H9 (cell line): ENCODE results near the gene GAS6. TPM values are rescaled to one million over a fixed set of nuclear protein-coding genes. Genes with fewer than 3 reads are reported as not detected.

Experiments
- DNase-seq: peaks from one replicate; pipeline ENCODE4 v3.0.0-alpha.2; 2017
- H2AFZ ChIP-seq: one replicate; pipeline ENCODE4 v1.6.1; 2013; ENCODE audit warnings: mild to moderate bottlenecking, low read length, control low read depth, moderate library complexity
- H2AK5ac ChIP-seq: 2 replicates; pipeline ENCODE4 v1.6.1; 2013; ENCODE audit warnings: low read length, control low read depth, mixed read lengths; ENCODE audit not compliant: insufficient read length
- H2BK120ac ChIP-seq: one replicate; pipeline ENCODE4 v1.6.1; 2013; ENCODE audit warnings: low read depth, mild to moderate bottlenecking, low read length, control low read depth, inconsistent platforms; ENCODE audit not compliant: poor library complexity, severe bottlenecking
- H2BK12ac ChIP-seq: 2 replicates; pipeline ENCODE4 v1.6.1; 2013; ENCODE audit warnings: low read length, control low read depth, mixed read lengths, low read depth; ENCODE audit not compliant: insufficient read length
- H2BK15ac ChIP-seq: 2 replicates; pipeline ENCODE4 v1.6.1; 2013; ENCODE audit warnings: low read depth, low read length, control low read depth
- H2BK20ac ChIP-seq: one replicate; pipeline ENCODE4 v1.6.1; 2013; ENCODE audit warnings: low read depth, mild to moderate bottlenecking, low read length, control low read depth, inconsistent platforms; ENCODE audit not compliant: poor library complexity, severe bottlenecking
- H2BK5ac ChIP-seq: 2 replicates; pipeline ENCODE4 v1.6.1; 2013; ENCODE audit warnings: low read length, control low read depth, mixed read lengths; ENCODE audit not compliant: insufficient read length
- H3K14ac ChIP-seq: 2 replicates; pipeline ENCODE4 v1.6.1; 2013; ENCODE audit warnings: low read length, control low read depth; ENCODE audit not compliant: insufficient read depth
- H3K18ac ChIP-seq: 2 replicates; pipeline ENCODE4 v1.6.1; 2013; ENCODE audit warnings: low read depth, mild to moderate bottlenecking, mixed read lengths, low read length, control low read depth; ENCODE audit not compliant: insufficient read length
- H3K23ac ChIP-seq: 2 replicates; pipeline ENCODE4 v1.6.1; 2013; ENCODE audit warnings: low read length, control low read depth, mixed read lengths, low read depth; ENCODE audit not compliant: insufficient read length
- H3K23me2 ChIP-seq: 2 replicates; pipeline ENCODE4 v1.6.1; 2013; ENCODE audit warnings: low read depth, mild to moderate bottlenecking, mixed read lengths, low read length, control low read depth; ENCODE audit not compliant: insufficient read length, poor library complexity, severe bottlenecking
- H3K27ac ChIP-seq: 2 replicates; pipeline ENCODE4 v1.5.1; 2013; ENCODE audit warnings: low read length, control low read depth, mixed read lengths, low read depth; ENCODE audit not compliant: insufficient read length
- H3K27me3 ChIP-seq: 2 replicates; pipeline ENCODE4 v1.6.1; 2013; ENCODE audit warnings: low read length, control low read depth, inconsistent platforms; ENCODE audit not compliant: insufficient read depth
- H3K4ac ChIP-seq: 2 replicates; pipeline ENCODE4 v1.6.1; 2013; ENCODE audit warnings: low read depth, mild to moderate bottlenecking, control low read depth, inconsistent platforms, low read length, moderate library complexity
- H3K4me1 ChIP-seq: 2 replicates; pipeline ENCODE4 v1.6.1; 2013; ENCODE audit warnings: low read length, control low read depth, inconsistent platforms; ENCODE audit not compliant: insufficient read depth
- H3K4me2 ChIP-seq: 2 replicates; pipeline ENCODE4 v1.6.1; 2013; ENCODE audit warnings: low read length, control low read depth, mixed read lengths; ENCODE audit not compliant: insufficient read length, insufficient read depth
- H3K56ac ChIP-seq: 2 replicates; pipeline ENCODE4 v1.6.1; 2013; ENCODE audit warnings: low read depth, mild to moderate bottlenecking, mixed read lengths, low read length, control low read depth; ENCODE audit not compliant: insufficient read length
- H3K79me1 ChIP-seq: 2 replicates; pipeline ENCODE4 v1.6.1; 2013; ENCODE audit warnings: low read depth, mild to moderate bottlenecking, moderate library complexity, low read length, control low read depth, inconsistent platforms; ENCODE audit not compliant: insufficient read depth, poor library complexity, severe bottlenecking
- H3K79me2 ChIP-seq: 2 replicates; pipeline ENCODE4 v1.6.1; 2013; ENCODE audit warnings: low read length, control low read depth, inconsistent platforms; ENCODE audit not compliant: insufficient read depth
- H3K9ac ChIP-seq: 2 replicates; pipeline ENCODE4 v1.6.1; 2013; ENCODE audit warnings: low read length, control low read depth, mixed read lengths; ENCODE audit not compliant: insufficient read length; ENCODE audit errors: extremely low read depth
- H3K9me3 ChIP-seq: one replicate; pipeline ENCODE4 v1.6.1; 2013; ENCODE audit warnings: low read depth, low read length, inconsistent platforms; ENCODE audit not compliant: control insufficient read depth
- H3T11ph ChIP-seq: one replicate; pipeline ENCODE4 v1.6.1; 2013; ENCODE audit warnings: mild to moderate bottlenecking, low read length, control low read depth, inconsistent platforms
- H4K20me1 ChIP-seq: one replicate; pipeline ENCODE4 v1.6.1; 2013; ENCODE audit not compliant: control insufficient read depth, insufficient read length, insufficient read depth
- H4K5ac ChIP-seq: 2 replicates; pipeline ENCODE4 v1.6.1; 2013; ENCODE audit warnings: low read depth, mild to moderate bottlenecking, mixed read lengths, low read length, control low read depth; ENCODE audit not compliant: insufficient read length
- H4K8ac ChIP-seq: replicated peaks from 2 replicates; pipeline ENCODE4 v1.6.1; 2013; ENCODE audit warnings: low read length, control low read depth, mixed read lengths, low read depth; ENCODE audit not compliant: insufficient read length
- H4K91ac ChIP-seq: 2 replicates; pipeline ENCODE4 v1.6.1; 2013; ENCODE audit warnings: low read depth, mild to moderate bottlenecking, moderate library complexity, mixed read lengths, low read length, control low read depth; ENCODE audit not compliant: insufficient read length
- H3K27ac Mint-ChIP-seq, 3 experiments: 2 replicates in 2 of 3; 3 replicates in 1 of 3; pipeline ENCODE4 v1.8.0; 2020 to 2021; ENCODE audit warnings: mixed read lengths in 3 of 3, mild to moderate bottlenecking in 1 of 3, moderate library complexity in 1 of 3
- H3K27me3 Mint-ChIP-seq: 2 replicates; pipeline ENCODE4 v1.8.0; 2021; ENCODE audit warnings: low read depth, mild to moderate bottlenecking, moderate library complexity, mixed read lengths
- H3K36me3 Mint-ChIP-seq, 3 experiments: 2 replicates in 2 of 3; 3 replicates in 1 of 3; pipeline ENCODE4 v1.8.0; 2020 to 2021; ENCODE audit warnings: low read depth in 3 of 3, mixed read lengths in 3 of 3; ENCODE audit not compliant: insufficient read depth in 1 of 3
- H3K4me1 Mint-ChIP-seq, 2 experiments: 2 replicates each; pipeline ENCODE4 v1.8.0; 2020; ENCODE audit warnings: mixed read lengths in 2 of 2
- H3K4me3 Mint-ChIP-seq, 2 experiments: 2 replicates in 1 of 2; 3 replicates in 1 of 2; pipeline ENCODE4 v1.8.0; 2020 to 2021; ENCODE audit warnings: mild to moderate bottlenecking in 2 of 2, mixed read lengths in 2 of 2, moderate library complexity in 1 of 2
- H3K9me3 Mint-ChIP-seq, 2 experiments: 2 replicates in 1 of 2; 3 replicates in 1 of 2; pipeline ENCODE4 v1.8.0; 2020; ENCODE audit warnings: mild to moderate bottlenecking in 2 of 2, mixed read lengths in 2 of 2, moderate library complexity in 1 of 2
- WGBS: extraction: QIAGEN DNeasy Blood & Tissue Kit; methylation state at CpG from one replicate; pipeline ENCODE4 v1.1.7; 2013; ENCODE audit warnings: missing lambda C conversion rate, low lambda C conversion rate, mixed read lengths; ENCODE audit not compliant: insufficient read length; ENCODE audit errors: extremely low coverage; 5-methylcytosine and 5-hydroxymethylcytosine counted together
- total RNA-seq: library from RNA; stranded (reverse); gene quantifications from 2 replicates; pipeline ENCODE4 v1.2.1, GENCODE V29; 2021
- TF ChIP-seq, protein P1 (sequence below): fragments of 200-600 bp; sonication (generic); conservative IDR thresholded peaks from 3 replicates; pipeline ENCODE4 v1.8.0; 2021; ENCODE audit warnings: antibody characterized with exemption, mild to moderate bottlenecking

Gene GAS6
- total RNA-seq, 1 experiment from 2014 or later = 20.5 TPM

DNA sequence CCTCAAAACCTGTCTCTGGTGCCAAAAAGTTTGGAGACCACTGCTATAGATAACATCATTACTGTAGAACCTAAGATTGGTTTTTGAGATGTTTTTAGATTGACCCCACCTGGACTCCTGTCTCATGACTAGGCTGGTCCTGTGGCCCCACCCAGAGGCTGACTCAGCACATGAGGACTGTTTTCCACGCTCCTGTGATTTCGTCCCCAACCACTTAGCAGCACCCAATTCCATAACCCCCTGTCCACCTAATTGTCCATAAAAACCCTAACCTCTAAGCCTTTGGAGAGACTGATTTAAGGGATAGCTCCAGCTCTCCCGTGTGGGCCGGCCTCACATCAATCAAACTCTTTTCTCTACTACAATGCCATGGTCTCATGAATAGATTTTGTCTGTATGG, 25.6 kb upstream of the GAS6 start:
- Histone ChIP-seq H3T11ph (no peak overlapping the region), H3K14ac (no peak overlapping the region), H2BK20ac (no peak overlapping the region), H2BK12ac (no peak overlapping the region), H3K23ac (no peak overlapping the region), H2BK5ac (no peak overlapping the region), H4K8ac (no peak overlapping the region), H2AFZ (no peak overlapping the region), H2BK15ac (no peak overlapping the region), H4K20me1 (no peaks in the 10 kb centered on the region), H3K9ac (no peak overlapping the region), H3K4me2 (no peak overlapping the region), H3K9me3 (no peaks in the 10 kb centered on the region), H3K27ac (no peak overlapping the region), H2BK120ac (no peak overlapping the region), H4K5ac (no peak overlapping the region), H3K79me2 (no peaks in the 10 kb centered on the region), H3K23me2 (no peaks in the 10 kb centered on the region), H2AK5ac (no peak overlapping the region), H3K56ac (no peak overlapping the region), H3K4me1 (peaks cover 5% of the 10 kb centered on the region), H3K18ac (no peak overlapping the region), H3K4ac (no peak overlapping the region), H4K91ac (no peak overlapping the region), H3K27me3 (no peaks in the 10 kb centered on the region), H3K79me1 (no peaks in the 10 kb centered on the region)
- peaks cover 6 to 37% (median 6%) of the 10 kb centered on the region in 3 experiments; a peak in 6 of 7 replicates for H3K36me3 Mint-ChIP-seq
- DNase-seq = no peak
- no peak overlapping the region for H3K4me3 Mint-ChIP-seq
- peaks cover 2% of the 10 kb centered on the region; the same call in 1 of the 2 replicates for H3K27me3 Mint-ChIP-seq
- peaks cover 31% of the 10 kb centered on the region in 2 experiments for H3K4me1 Mint-ChIP-seq
- peak overlapping the region in 1 of 3 experiments; percentile 53; a peak in 1 of 7 replicates for H3K27ac Mint-ChIP-seq
- peaks cover 31% of the 10 kb centered on the region in 2 experiments for H3K9me3 Mint-ChIP-seq
- TF ChIP-seq, protein P1, sequence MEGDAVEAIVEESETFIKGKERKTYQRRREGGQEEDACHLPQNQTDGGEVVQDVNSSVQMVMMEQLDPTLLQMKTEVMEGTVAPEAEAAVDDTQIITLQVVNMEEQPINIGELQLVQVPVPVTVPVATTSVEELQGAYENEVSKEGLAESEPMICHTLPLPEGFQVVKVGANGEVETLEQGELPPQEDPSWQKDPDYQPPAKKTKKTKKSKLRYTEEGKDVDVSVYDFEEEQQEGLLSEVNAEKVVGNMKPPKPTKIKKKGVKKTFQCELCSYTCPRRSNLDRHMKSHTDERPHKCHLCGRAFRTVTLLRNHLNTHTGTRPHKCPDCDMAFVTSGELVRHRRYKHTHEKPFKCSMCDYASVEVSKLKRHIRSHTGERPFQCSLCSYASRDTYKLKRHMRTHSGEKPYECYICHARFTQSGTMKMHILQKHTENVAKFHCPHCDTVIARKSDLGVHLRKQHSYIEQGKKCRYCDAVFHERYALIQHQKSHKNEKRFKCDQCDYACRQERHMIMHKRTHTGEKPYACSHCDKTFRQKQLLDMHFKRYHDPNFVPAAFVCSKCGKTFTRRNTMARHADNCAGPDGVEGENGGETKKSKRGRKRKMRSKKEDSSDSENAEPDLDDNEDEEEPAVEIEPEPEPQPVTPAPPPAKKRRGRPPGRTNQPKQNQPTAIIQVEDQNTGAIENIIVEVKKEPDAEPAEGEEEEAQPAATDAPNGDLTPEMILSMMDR = no peak
- no CpG with 5 or more reads among the region's 4 CpGs for WGBS
